GM18499 (cell line): Measurements from ENCODE around the gene ITM2C.

Source experiments
- ATAC-seq: cut with Tn5 transposase; IDR thresholded peaks from one replicate; pipeline ENCODE4 v1.9.1; 2021; ENCODE audit warnings: moderate number of reproducible peaks; ENCODE audit not compliant: insufficient read depth, unreplicated experiment

ITM2C gene

DNA sequence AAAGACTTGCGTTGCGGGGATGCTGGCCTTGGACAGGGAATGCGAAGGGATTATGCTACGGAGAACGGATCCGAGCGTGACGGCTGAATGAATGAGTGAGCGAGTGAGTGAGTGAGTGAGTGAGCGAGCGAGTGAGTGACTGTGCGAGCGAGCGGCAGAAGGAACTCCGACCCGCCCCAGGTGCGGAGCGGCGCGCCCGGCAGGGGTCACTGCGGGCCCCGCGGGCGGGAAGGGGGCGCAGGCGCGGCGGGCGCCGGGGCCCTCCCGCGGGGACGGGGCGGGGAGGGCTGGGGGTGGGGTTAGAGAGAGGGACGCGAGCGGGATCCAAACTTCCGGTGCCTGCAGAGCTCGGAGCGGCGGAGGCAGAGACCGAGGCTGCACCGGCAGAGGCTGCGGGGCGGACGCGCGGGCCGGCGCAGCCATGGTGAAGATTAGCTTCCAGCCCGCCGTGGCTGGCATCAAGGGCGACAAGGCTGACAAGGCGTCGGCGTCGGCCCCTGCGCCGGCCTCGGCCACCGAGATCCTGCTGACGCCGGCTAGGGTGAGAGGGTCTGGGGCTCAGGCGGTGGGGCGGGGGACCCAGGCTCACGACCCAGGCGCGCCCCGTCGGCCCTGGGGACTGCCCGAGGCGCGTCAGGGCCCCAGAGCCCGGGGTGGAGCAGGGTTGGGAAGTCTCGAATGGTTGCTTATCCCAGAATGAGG, at the start of gene ITM2C:
Gene ITM2C (plus strand): TSS at position 338 of the 702 bp plus-strand sequence. CDS start 84 bp downstream, at position 422.
- no peak for ATAC-seq

DNA sequence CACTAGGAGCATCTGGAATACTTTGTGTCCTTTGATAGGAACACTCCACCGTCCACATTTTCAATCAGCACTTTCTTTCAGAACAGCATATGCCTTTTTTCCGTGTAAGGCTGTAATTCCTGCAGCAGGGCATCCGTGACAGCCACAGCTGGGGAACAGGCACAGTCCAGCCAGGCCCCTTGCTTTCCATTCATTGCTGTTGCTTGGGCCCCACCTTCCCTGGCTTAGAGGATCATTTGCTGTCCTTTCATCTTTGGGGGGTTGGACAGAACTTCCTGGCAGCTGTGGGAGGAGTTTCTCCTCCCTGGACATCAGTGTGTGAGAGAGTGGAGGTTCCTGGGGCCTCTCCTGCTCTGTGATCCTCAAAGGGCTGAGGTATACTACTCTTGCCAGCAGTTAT, 49.7 kb upstream of the ITM2C start:
- no peak for ATAC-seq

DNA sequence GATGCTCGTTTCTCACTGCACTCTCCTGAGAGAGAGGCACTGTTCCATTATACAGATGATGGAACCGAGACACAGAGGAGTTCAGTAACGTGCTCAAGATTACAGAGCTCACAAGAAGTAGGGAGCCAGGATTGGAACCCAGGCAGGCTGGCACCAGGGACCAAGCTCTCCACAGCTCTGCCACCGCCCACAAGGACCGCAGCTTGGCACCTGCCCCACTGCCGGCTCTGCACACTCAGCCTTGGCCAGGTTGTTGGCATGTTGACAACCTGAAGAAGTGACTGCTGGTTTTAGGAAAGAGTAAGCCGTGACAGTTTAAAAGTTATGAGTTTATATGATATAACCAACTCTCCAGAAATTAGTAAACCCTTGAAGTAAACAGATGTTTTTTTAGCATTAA, 48.0 kb upstream of the ITM2C start:
- ATAC-seq: no peak

DNA sequence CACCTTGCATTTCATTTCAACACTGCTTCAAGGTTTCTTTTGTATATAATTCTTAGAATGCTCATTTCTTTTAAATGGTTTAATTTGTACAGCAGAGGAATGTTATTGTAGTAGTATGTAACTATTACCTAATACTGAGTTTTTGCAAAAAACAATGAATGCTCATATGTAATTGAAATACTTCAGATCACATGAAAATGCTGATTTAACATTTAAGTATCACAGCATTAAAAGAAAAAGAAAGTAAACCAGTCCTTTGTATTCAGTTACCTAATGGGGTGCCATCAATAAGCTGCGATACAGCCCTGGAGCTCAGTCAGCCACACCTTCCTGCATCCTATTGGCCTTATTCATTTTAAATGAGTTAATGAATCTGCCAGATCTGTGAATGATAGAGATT, 45.3 kb upstream of the ITM2C start:
- ATAC-seq: no peak

- no peak for ATAC-seq
Measured at GRCh38 chr2:230821261-230821990, 43.3 kb upstream of the ITM2C start.

- no peak for ATAC-seq
Measured at GRCh38 chr2:230821991-230822520, 42.7 kb upstream of the ITM2C start.

- no peak for ATAC-seq
Measured at GRCh38 chr2:230823264-230823964, 41.3 kb upstream of the ITM2C start.

DNA sequence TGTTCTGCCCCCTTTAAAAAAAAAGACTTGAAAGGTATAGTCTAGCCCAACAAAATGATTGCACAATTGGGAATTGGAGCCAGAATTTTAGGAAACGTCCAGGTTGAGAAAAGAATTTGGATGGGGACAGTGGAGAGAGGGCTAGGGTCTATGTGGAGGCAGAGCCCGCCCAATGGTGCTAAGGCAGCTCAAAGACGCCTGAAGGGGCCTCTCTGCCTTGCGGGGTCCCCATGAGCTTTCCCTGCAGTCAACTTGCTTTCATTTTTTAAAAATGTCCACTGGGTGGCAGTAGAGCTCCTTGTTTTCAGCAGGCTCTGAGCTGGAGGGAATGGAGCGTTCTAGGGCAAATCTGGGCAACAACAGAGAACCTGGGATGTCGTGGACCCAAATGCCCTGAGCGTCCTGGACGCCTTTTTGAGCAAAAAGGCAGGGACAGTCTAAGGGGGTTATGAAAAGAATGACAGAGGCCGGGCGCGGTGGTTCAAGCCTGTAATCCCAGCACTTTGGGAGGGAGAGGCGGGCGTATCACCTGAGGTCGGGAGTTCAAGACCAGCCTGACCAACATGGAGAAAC, 40.2 kb upstream of the ITM2C start:
- no peak for ATAC-seq

DNA sequence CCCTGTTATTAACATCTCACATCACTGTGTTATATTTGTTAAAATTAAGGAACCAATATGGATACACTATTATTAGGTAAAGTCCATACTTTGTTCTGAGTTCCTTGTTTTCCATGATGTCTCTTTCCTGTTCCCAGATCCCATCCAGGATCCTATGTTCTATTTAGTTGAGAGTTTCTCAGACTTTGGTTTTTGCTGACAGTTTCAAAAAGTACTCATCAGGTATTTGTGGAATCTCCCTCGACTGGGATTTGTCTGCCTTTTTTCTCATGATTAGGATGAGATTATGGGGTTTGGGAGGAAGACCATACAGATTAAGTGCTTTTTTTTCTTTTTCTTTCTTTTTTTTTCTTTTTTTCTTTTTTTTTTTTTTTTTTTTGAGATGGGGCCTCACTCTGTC, 39.4 kb upstream of the ITM2C start:
- no peak for ATAC-seq

- no peak for ATAC-seq
Measured at GRCh38 chr2:230827774-230828271, 36.9 kb upstream of the ITM2C start.

DNA sequence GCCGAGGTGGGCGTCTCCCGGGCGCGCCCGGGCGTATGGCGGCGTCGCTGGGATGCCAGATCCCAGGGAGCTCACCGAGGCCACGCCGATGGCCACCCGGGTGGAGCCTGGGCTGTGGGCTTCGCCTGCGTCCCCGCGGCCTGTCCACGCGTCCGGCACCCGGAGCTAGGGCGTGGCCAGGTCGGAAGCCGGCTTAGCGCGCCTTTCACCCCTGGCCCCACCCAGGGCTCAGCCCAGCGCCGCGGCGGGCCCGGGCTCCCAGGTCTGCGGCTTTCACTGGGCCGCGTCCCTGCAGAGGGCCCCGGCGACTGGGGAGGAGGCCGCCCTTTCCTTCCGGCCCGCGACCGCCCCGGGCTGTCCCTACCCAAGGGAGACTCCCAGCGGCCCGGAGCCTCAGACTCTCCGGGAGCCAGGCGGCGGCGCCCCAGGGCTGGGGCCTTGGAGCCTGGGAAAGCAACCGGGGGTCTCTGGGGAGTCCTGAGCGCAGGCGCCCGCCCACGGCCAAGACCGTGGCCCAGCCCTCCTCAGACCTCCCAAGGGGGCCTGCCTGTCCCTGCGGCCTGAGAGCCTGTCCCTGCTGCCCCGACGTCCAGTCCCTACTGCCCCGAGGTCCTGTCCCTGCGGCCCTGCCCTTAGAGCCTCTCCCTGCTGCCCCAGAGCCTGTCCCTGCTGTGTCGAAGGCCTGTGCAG, 36.3 kb upstream of the ITM2C start:
- ATAC-seq: no peak

DNA sequence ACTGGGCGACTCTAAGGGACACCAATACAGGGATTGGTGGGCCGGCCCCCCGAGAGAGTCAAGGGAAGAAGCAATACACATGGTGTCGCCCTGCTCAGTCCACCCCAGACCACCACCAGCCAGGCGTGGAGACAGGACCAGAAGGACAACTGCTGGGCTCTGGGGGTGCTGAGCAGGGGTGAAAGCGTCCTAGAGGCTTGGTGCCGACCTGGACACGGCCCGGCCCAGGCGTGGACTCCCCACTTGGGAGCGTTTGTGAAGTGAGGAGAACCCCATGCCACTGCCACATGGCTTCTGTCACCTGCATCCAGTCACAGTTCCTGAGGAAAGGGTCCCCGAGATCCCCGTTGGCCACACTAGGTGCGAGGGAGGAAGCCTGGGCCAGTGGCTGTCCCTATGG, 35.4 kb upstream of the ITM2C start:
- no peak for ATAC-seq

GRCh38 chr2:230829959-230830358, 34.8 kb upstream of the ITM2C start:
- ATAC-seq: no peak

GRCh38 chr2:230830428-230830827, 34.3 kb upstream of the ITM2C start:
- ATAC-seq: no peak

GRCh38 chr2:230840301-230840700, 24.4 kb upstream of the ITM2C start:
- no peak for ATAC-seq

- no peak for ATAC-seq
Measured at GRCh38 chr2:230842473-230842872, 22.3 kb upstream of the ITM2C start.

- ATAC-seq: no peak
Measured at GRCh38 chr2:230843132-230843531, 21.6 kb upstream of the ITM2C start.

GRCh38 chr2:230846360-230846759, 18.4 kb upstream of the ITM2C start:
- no peak for ATAC-seq

DNA sequence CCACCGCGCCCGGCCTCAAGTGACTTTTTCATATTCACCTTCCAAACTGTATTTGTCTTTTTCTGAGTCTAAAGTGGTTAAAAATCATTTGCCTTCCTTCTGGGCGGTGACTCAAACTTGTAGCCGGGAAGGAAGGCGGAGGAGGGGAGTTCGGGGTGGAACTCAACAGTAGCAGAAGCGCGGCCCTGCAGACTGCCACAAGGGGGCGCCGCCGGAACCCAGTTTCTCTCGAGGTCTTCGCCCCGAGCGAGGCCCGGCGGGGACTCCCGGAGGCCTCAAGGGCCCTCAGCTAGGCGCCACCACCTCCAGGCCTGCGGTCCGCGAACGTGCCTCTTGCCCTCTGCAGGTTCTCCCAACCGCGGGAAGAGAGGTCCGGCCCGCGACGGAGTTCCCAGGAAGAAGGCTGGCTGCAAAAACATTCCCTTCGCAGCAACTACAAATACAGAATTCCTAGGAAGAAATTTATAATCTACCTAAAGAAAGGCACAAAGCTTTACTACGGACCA, 16.8 kb upstream of the ITM2C start:
- ATAC-seq: peak; percentile 56
